ENCODE data around the gene SYVN1. TPM values are rescaled to one million over a fixed set of nuclear protein-coding genes. Genes with fewer than 3 reads are reported as not detected.

The SYVN1 gene
- total RNA-seq, 2 donors from 2014 or later = 30.4 to 39.5 TPM

GRCh38 chr11:65103476-65103875 is 30.8 kb downstream of the SYVN1 start:
- no peaks in the 10 kb centered on the region for H3K9me3 ChIP-seq (ENCODE audit: control insufficient read depth, low read length)
- H3K27ac ChIP-seq (ENCODE audit: low read depth, low read length) = no peak overlapping the region
- no peaks in the 10 kb centered on the region for H3K4me1 ChIP-seq (ENCODE audit: control insufficient read depth, insufficient read depth, low read length)
- H3K27me3 ChIP-seq (ENCODE audit: control insufficient read depth, insufficient read depth, low read length, poor library complexity, severe bottlenecking) = no peaks in the 10 kb centered on the region
- no peaks in the 10 kb centered on the region for H3K27me3 Mint-ChIP-seq (ENCODE audit: insufficient read depth)
- DNase-seq = no peak
- H3K9ac ChIP-seq (ENCODE audit: extremely low read depth, low read length, poor library complexity, severe bottlenecking) = no peak overlapping the region
- H3K4me3 Mint-ChIP-seq = no peak overlapping the region
- H3K36me3 Mint-ChIP-seq (ENCODE audit: low read depth) = peaks cover 12% of the 10 kb centered on the region
- H3K4me3 ChIP-seq (ENCODE audit: low read length) = no peak overlapping the region
- TF ChIP-seq CTCF (conservative IDR thresholded peaks at IDR 0.05) = no peak
- H3K36me3 ChIP-seq (ENCODE audit: control insufficient read depth, insufficient read depth, low read length) = peaks cover 27% of the 10 kb centered on the region
- H3K9me3 Mint-ChIP-seq = no peaks in the 10 kb centered on the region
- peaks cover 6% of the 10 kb centered on the region for H3K4me1 Mint-ChIP-seq
- H3K27ac Mint-ChIP-seq = no peak overlapping the region

- H3K9me3 ChIP-seq (ENCODE audit: control insufficient read depth, low read length) = no peaks in the 10 kb centered on the region
- Mint-ChIP-seq H3K4me3 (no peak overlapping the region), H3K36me3 (ENCODE audit: low read depth) (peaks cover 19% of the 10 kb centered on the region), H3K9me3 (no peaks in the 10 kb centered on the region), H3K27ac (no peak overlapping the region), H3K27me3 (ENCODE audit: insufficient read depth) (no peaks in the 10 kb centered on the region), H3K4me1 (peaks cover 6% of the 10 kb centered on the region)
- WGBS, 2 experiments (ENCODE audit: insufficient coverage in 1 of 2, insufficient read length in 1 of 2) = 87 to 95% methylated on average over 7 to 8 of the region's 8 CpGs
- no peak for DNase-seq
- H3K4me3 ChIP-seq (ENCODE audit: low read length) = no peak overlapping the region
- H3K27ac ChIP-seq (ENCODE audit: low read depth, low read length) = no peak overlapping the region
- no peak overlapping the region for H3K9ac ChIP-seq (ENCODE audit: extremely low read depth, low read length, poor library complexity, severe bottlenecking)
- H3K4me1 ChIP-seq (ENCODE audit: control insufficient read depth, insufficient read depth, low read length) = no peaks in the 10 kb centered on the region
- H3K27me3 ChIP-seq (ENCODE audit: control insufficient read depth, insufficient read depth, low read length, poor library complexity, severe bottlenecking) = no peaks in the 10 kb centered on the region
- H3K36me3 ChIP-seq (ENCODE audit: control insufficient read depth, insufficient read depth, low read length) = peaks cover 36% of the 10 kb centered on the region
- no peak for TF ChIP-seq CTCF (conservative IDR thresholded peaks at IDR 0.05)
Measured at GRCh38 chr11:65102142-65103095, 31.9 kb downstream of the SYVN1 start.

GRCh38 chr11:65100674-65101350 is 33.5 kb downstream of the SYVN1 start:
- Histone ChIP-seq H3K4me1 (ENCODE audit: control insufficient read depth, insufficient read depth, low read length) (peaks cover 5% of the 10 kb centered on the region), H3K9me3 (ENCODE audit: control insufficient read depth, low read length) (no peaks in the 10 kb centered on the region), H3K9ac (ENCODE audit: extremely low read depth, low read length, poor library complexity, severe bottlenecking) (no peak overlapping the region), H3K27me3 (ENCODE audit: control insufficient read depth, insufficient read depth, low read length, poor library complexity, severe bottlenecking) (no peaks in the 10 kb centered on the region), H3K4me3 (ENCODE audit: low read length) (no peak overlapping the region), H3K27ac (ENCODE audit: low read depth, low read length) (no peak overlapping the region), H3K36me3 (ENCODE audit: control insufficient read depth, insufficient read depth, low read length) (peaks cover 32% of the 10 kb centered on the region)
- peaks cover 16% of the 10 kb centered on the region for H3K36me3 Mint-ChIP-seq (ENCODE audit: low read depth)
- DNase-seq = no peak
- peaks cover 11% of the 10 kb centered on the region for H3K4me1 Mint-ChIP-seq
- 94 to 100% methylated on average over 3 to 4 of the region's 6 CpGs for WGBS, 2 experiments (ENCODE audit: insufficient coverage in 1 of 2, insufficient read length in 1 of 2)
- no peak overlapping the region for H3K27ac Mint-ChIP-seq
- peak; percentile 52 for TF ChIP-seq CTCF (conservative IDR thresholded peaks at IDR 0.05)
- H3K27me3 Mint-ChIP-seq (ENCODE audit: insufficient read depth) = no peaks in the 10 kb centered on the region
- no peak overlapping the region for H3K4me3 Mint-ChIP-seq
- no peaks in the 10 kb centered on the region for H3K9me3 Mint-ChIP-seq
